DOHH2 (cell line): ENCODE results near the gene ZNF729.

Source experiments
- CTCF ChIP-seq: fragments of 200-600 bp; sonication (generic); IDR thresholded peaks from one replicate; pipeline ENCODE4 v1.5.1; 2014; ENCODE audit warnings: antibody characterized with exemption, mild to moderate bottlenecking, low read depth, low read length; ENCODE audit not compliant: poor library complexity, severe bottlenecking
- EZH2phosphoT487 ChIP-seq: fragments of 200-600 bp; sonication (generic); IDR thresholded peaks from 2 replicates; pipeline ENCODE4 v1.6.1; 2017; ENCODE audit warnings: borderline replicate concordance, mild to moderate bottlenecking, antibody characterized with exemption, low read length, moderate library complexity, mixed read lengths

DNA sequence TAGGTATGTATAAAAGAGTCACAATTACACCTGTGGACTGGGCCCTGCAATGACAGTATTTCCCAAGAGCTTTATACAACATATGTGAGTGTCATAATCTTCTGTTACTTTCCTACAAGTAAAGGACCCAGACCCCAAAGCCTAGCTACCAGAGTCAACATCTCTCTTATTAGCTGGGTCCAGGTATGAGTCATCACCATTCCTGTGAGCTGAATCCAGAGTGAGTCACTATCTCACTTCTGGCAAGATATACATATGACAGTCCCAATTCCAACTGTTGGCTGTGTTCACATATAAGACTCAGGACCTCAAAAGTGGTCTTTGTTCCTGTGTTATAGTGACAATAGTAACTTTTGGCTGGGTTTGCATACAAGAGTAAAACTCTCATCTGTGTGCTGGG is 46.7 kb downstream of the ZNF729 start:
- TF ChIP-seq CTCF (no peak), EZH2phosphoT487 (no peak)
